DOHH2 (cell line): ENCODE measurements around the gene NOC4L.

ENCODE experiments used
- H3F3A ChIP-seq: fragments of 200-600 bp; sonication (generic), shearing (Covaris generic); 2 replicates; pipeline ENCODE4 v1.6.0; 2016; ENCODE audit warnings: antibody characterized with exemption, mild to moderate bottlenecking; ENCODE audit not compliant: control insufficient read depth, insufficient read depth
- H3K27ac ChIP-seq: fragments of 200-600 bp; sonication (generic); 2 replicates; pipeline ENCODE4 v1.5.1; 2014; ENCODE audit warnings: low read depth, mild to moderate bottlenecking, low read length, moderate library complexity
- H3K27me3 ChIP-seq: fragments of 200-600 bp; sonication (generic); 2 replicates; pipeline ENCODE4 v1.6.1; 2014; ENCODE audit warnings: mild to moderate bottlenecking, low read length, mixed read lengths; ENCODE audit not compliant: control insufficient read depth
- H3K36me3 ChIP-seq: fragments of 200-600 bp; sonication (generic); 2 replicates; pipeline ENCODE4 v1.6.1; 2014; ENCODE audit warnings: mild to moderate bottlenecking, low read length, moderate library complexity, mixed read lengths; ENCODE audit not compliant: control insufficient read depth
- H3K4me1 ChIP-seq: fragments of 200-600 bp; sonication (generic); 2 replicates; pipeline ENCODE4 v1.6.1; 2014; ENCODE audit warnings: mild to moderate bottlenecking, low read length, mixed read lengths; ENCODE audit not compliant: control insufficient read depth
- H3K4me2 ChIP-seq: fragments of 200-600 bp; sonication (generic); 2 replicates; pipeline ENCODE4 v1.6.0; 2014; ENCODE audit warnings: mild to moderate bottlenecking, low read length, moderate library complexity
- H3K4me3 ChIP-seq: fragments of 200-600 bp; sonication (generic); 2 replicates; pipeline ENCODE4 v1.5.1; 2014; ENCODE audit warnings: mild to moderate bottlenecking, low read length, mixed read lengths
- H3K79me2 ChIP-seq: fragments of 200-600 bp; sonication (generic); 2 replicates; pipeline ENCODE4 v1.6.1; 2014; ENCODE audit warnings: mild to moderate bottlenecking, low read length, mixed read lengths; ENCODE audit not compliant: control insufficient read depth
- H3K9me2 ChIP-seq: fragments of 200-600 bp; sonication (generic); replicated peaks from 2 replicates; pipeline ENCODE4 v1.6.1; 2014; ENCODE audit warnings: mild to moderate bottlenecking, low read length, mixed read lengths; ENCODE audit not compliant: control insufficient read depth
- H3K9me3 ChIP-seq: fragments of 200-600 bp; sonication (generic); 2 replicates; pipeline ENCODE4 v1.6.1; 2014; ENCODE audit warnings: antibody characterized with exemption, low read length, mixed read lengths; ENCODE audit not compliant: control insufficient read depth, insufficient read depth
- H4K20me1 ChIP-seq: fragments of 200-600 bp; sonication (generic); 2 replicates; pipeline ENCODE4 v1.6.0; 2014; ENCODE audit warnings: low read depth, mild to moderate bottlenecking, antibody characterized with exemption, low read length, moderate library complexity; ENCODE audit not compliant: control insufficient read depth, insufficient read depth
- CTCF ChIP-seq: fragments of 200-600 bp; sonication (generic); IDR thresholded peaks from one replicate; pipeline ENCODE4 v1.5.1; 2014; ENCODE audit warnings: antibody characterized with exemption, mild to moderate bottlenecking, low read depth, low read length; ENCODE audit not compliant: poor library complexity, severe bottlenecking
- EZH2phosphoT487 ChIP-seq: fragments of 200-600 bp; sonication (generic); IDR thresholded peaks from 2 replicates; pipeline ENCODE4 v1.6.1; 2017; ENCODE audit warnings: borderline replicate concordance, mild to moderate bottlenecking, antibody characterized with exemption, low read length, moderate library complexity, mixed read lengths

The NOC4L gene

GRCh38 chr12:132118876-132119275 lies 25.4 kb upstream of the NOC4L start:
- H3K36me3 ChIP-seq = peaks cover 40% of the 10 kb centered on the region
- H3K27me3 ChIP-seq = no peaks in the 10 kb centered on the region
- H4K20me1 ChIP-seq = no peaks in the 10 kb centered on the region
- H3K79me2 ChIP-seq = no peaks in the 10 kb centered on the region
- no peak overlapping the region for H3K4me3 ChIP-seq
- H3K27ac ChIP-seq = no peak overlapping the region
- H3K9me2 ChIP-seq = no peaks in the 10 kb centered on the region
- no peaks in the 10 kb centered on the region for H3F3A ChIP-seq
- H3K4me1 ChIP-seq = no peaks in the 10 kb centered on the region
- TF ChIP-seq EZH2phosphoT487 (no peak), CTCF (no peak)
- H3K4me2 ChIP-seq = no peak overlapping the region
- H3K9me3 ChIP-seq = no peaks in the 10 kb centered on the region

DNA sequence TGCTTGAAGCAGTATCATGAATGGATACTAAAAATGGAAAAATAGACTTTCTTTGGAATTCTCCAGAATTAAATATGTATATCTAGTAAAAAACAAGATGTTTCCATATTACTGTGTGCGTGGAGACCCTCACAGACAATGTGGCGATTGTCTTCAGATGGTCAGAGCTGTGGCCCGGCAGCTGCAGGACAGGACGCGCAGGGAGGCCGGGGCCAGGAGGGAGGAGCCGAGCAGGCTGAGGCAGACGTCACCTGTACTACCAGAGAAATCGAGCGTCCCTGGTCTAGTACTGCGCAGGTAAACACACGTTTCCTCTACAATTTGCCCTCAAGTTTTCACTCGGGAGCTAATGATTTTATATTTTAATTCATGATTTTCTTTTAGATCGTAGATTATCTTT lies 23.0 kb upstream of the NOC4L start:
- no peak overlapping the region for H3K27ac ChIP-seq
- H3K4me1 ChIP-seq = no peaks in the 10 kb centered on the region
- no peak overlapping the region for H3K4me3 ChIP-seq
- H3F3A ChIP-seq = no peaks in the 10 kb centered on the region
- no peaks in the 10 kb centered on the region for H4K20me1 ChIP-seq
- H3K9me3 ChIP-seq = no peaks in the 10 kb centered on the region
- no peak overlapping the region for H3K4me2 ChIP-seq
- no peaks in the 10 kb centered on the region for H3K9me2 ChIP-seq
- no peaks in the 10 kb centered on the region for H3K79me2 ChIP-seq
- peaks cover 40% of the 10 kb centered on the region for H3K36me3 ChIP-seq
- no peak for TF ChIP-seq EZH2phosphoT487
- TF ChIP-seq CTCF = no peak
- no peaks in the 10 kb centered on the region for H3K27me3 ChIP-seq

GRCh38 chr12:132123970-132124765 lies 20.1 kb upstream of the NOC4L start:
- Histone ChIP-seq H3K4me1 (no peaks in the 10 kb centered on the region), H3K27me3 (no peaks in the 10 kb centered on the region), H4K20me1 (no peaks in the 10 kb centered on the region), H3F3A (no peaks in the 10 kb centered on the region), H3K4me2 (no peak overlapping the region), H3K27ac (no peak overlapping the region), H3K4me3 (no peak overlapping the region), H3K79me2 (no peaks in the 10 kb centered on the region), H3K36me3 (peaks cover 56% of the 10 kb centered on the region), H3K9me2 (no peaks in the 10 kb centered on the region), H3K9me3 (no peaks in the 10 kb centered on the region)
- no peak for TF ChIP-seq EZH2phosphoT487
- no peak for TF ChIP-seq CTCF
